NOMO-1 (cell line): ENCODE results near the gene ERFL.

ENCODE experiments used
- DNase-seq, 2 experiments: peaks; one replicate each; lab custom pipeline; 2025; ENCODE audit not compliant: unreplicated experiment in 2 of 2; lab: John Stamatoyannopoulos, UW

ERFL gene

DNA sequence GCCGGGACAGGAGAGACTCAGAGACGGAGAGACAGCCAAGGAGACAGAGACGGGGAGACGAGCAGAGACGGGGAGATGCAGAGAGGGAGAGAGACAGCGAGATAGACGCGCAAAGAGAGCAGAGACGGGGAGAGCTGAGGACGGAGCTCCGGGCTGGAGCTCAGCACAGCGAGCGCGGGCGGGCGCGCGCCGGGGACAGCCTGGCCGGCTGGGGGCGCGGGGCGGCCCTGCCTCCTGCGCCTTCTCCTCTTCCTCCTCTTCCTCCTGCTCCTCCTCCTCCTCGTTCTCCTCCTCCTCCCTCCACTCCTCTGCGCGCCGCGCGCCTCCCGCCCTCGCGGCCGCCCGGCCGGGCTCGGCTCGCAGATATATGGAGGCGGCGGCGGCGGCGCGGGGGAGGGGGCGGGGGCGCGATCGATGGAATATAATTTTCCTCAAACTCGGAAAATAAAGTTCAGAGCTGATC, at the start of gene ERFL:
Gene ERFL (minus strand): TSS at position 229 of the 463 bp plus-strand sequence. CDS start 15,530 bp downstream, outside the sequence.
- peak in 1 of 2 experiments; percentile 25 for DNase-seq

DNA sequence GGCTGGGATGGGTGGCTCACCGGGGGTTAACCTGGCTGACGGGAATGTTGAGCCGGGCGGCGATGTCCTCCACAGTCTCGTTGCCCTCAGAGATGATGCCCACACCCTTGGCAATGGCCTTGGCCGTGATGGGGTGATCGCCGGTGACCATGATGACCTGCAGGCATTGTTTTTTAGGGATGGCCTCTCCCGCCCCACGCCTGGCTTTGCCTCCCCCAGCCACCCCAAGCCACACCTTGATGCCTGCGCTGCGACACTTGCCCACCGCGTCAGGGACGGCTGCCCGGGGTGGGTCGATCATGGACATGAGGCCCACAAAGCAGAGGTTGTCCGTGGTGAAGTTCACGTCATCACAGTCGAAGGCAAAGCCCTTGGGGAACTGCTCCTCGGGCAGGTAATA, 49.7 kb upstream of the ERFL start:
- DNase-seq: no peak

DNA sequence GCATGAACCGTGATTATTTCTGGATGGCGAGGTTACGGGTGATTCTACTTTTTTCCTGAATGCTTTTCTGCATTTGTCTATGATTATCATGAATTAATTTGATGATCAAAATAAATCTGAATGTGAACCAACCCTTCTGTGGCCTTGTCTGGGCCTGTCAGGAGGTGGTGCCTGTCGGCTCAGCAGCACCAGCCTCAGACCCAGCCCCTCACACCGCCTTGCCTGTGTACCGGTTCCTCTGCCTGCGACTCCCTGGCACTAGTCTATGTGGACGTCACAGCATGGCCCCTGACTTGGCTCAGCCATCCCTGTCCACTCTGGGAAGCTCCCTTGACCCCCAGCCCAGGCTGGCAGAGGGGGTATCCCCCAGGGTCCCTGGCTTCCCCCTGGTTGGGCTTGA, 46.4 kb upstream of the ERFL start:
- no peak for DNase-seq

DNA sequence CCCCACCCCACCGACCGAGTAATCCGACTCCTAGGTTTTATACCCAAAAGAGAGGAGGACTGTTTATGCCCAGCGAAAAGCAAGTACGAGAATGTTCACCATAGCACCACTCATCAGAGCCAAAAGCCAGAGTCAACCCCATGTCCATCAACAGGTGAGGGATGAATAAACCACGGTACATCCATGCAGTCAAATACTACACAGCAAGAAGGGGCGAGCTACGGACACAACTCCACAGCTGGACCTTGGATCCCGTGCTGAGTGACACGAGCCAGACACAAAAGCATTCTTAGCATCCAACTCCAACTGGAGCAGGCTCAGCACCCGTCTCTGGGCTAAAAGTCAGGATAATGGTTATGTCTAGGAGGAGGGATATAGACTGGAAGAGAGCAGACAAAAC, 43.1 kb upstream of the ERFL start:
- DNase-seq: no peak

DNA sequence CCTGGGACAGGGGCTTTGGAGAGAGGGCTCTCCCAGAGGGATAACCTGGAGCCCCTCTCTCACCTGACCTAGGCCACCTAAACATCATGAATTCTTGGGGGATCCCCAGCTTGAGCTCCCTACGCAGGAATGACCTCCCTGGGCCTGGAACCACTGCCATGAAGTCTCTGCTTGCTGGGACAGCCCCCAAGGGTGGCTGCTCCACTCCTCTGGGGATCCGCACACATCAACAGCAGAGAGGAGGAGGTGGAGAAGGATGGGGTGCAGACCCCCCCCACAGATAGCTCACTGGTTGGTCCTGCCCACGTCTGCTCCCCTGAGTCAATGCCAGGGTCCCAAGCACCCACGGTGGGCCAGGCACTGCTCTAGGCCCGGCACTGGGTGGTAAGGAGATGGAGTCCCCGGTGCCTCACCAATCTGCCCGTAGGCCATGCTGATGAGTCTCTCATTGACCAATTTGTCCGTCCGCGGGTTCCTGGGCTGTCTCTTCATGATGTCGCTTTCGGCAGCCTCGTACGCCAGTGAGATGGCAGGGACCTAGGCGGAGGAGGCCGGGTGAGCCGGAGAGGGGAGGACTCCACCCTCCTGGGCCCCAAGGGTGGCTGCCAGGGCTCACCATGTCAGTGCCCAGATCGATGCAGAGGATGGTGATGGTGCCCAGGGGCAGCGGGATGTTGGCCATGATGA, 41.7 kb upstream of the ERFL start:
- DNase-seq: no peak

DNA sequence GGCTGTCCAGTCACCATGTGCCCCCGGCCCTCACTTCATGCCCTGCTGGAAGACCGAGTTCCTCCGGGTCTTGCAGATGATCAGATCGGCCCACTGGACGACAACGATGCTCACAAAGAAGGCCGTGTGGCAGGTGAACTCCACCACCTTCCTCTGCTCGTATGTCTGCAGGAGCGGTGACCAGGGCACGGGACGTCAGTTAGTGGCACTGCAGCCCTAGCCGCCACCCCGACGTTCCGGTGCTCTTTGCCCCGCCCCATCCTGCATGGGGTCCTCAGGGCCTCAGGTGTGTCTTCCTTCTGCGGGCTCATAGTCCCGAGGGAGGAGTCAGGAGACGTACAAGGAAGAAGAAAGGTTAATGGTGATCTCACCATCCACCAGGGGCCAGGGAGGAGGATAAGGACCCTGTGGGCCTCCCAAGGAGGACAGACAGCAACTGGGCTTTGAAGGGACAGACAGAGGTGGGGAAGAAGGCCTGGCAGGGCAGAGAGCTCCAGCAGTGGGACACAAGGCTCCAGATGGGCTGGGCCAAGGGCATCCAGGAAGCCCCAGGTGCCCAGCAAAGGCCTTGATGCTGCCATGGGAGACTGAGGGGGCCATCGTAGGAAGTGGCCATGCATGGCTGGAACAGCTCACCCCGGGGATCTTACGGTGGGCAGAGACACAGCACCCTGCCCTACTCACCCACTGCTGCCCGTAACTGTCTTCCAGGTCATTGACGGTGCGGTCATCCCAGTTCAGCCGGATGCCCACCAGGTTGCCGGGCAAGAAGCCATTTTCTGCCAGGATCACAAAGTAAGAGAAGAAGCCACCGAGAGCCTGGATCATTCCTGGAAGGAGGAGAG, 40.7 kb upstream of the ERFL start:
- no peak for DNase-seq

DNA sequence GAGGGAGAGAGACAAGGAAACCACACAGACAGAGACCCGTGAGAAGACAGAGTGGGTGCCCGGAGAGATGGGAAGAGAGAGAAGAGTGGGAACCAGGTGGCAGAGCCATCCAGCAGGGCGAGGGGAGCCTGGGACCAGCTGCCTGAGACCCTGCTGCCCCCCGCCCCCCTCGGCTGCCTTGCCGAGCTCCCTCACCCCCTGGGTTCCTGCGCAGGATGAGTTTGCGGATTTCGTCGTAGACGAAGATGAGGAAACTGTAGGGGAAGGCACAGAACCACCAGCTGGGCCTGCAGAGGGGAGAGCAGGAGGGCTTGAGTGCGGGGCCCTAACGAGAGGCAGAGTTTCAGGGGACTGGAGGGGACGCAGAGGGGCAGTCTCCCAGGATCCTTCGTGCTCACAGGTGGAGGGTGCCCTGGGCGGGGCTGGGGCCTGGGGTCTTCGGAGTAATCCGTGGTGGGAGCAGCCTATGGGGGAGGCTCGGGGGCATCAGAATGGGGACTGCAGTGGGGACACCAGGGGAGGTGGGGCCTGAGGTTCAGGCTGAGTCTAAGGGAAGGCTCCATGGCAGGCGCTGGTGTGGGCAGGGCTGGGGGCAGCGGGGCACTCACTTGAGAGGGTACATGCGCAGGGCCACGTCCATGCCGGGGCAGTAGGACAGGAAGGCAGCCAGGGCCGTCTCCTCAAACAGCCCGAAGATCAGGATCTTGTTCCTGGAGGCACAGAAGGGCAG, 39.0 kb upstream of the ERFL start:
- no peak for DNase-seq

DNA sequence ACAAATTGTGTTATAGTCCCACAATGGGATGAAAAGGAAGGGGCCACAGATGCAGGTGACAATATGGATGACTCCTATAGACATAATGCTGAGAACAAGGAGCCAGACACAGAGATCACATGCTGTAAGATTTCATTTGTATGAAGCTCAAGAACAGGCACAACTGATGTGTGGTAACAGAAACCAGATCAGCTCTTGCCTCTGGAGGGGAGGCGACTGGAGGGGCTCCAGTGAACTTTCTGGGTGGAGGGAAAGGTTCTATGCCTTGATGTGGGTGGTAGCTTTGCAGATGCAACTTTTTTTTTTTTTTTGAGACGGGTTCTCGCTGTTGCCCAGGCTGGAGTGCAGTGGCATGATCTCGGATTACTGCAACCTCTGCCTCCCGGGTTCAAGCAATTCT, 36.9 kb upstream of the ERFL start:
- no peak for DNase-seq

DNA sequence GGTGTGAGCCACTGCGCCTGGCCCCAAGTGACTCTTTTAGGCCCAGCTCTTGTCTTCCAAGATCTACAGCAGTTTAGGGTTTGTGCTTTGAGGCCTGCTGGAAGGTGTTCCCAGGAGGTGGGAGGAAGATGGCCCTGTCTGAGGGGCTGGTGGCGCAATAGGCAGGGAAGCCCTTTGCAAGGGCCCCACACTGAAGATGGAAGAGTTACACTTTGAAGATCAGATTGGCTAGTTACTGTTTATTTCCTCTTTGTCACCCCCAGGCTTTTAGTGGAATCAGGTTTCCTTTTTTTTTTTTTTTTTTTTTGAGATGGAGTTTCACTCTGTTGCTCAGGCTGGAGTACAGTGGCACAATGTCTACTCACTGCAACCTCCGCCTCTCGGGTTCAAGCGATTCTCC, 32.7 kb upstream of the ERFL start:
- peak; percentile 29 to 44 for DNase-seq

DNA sequence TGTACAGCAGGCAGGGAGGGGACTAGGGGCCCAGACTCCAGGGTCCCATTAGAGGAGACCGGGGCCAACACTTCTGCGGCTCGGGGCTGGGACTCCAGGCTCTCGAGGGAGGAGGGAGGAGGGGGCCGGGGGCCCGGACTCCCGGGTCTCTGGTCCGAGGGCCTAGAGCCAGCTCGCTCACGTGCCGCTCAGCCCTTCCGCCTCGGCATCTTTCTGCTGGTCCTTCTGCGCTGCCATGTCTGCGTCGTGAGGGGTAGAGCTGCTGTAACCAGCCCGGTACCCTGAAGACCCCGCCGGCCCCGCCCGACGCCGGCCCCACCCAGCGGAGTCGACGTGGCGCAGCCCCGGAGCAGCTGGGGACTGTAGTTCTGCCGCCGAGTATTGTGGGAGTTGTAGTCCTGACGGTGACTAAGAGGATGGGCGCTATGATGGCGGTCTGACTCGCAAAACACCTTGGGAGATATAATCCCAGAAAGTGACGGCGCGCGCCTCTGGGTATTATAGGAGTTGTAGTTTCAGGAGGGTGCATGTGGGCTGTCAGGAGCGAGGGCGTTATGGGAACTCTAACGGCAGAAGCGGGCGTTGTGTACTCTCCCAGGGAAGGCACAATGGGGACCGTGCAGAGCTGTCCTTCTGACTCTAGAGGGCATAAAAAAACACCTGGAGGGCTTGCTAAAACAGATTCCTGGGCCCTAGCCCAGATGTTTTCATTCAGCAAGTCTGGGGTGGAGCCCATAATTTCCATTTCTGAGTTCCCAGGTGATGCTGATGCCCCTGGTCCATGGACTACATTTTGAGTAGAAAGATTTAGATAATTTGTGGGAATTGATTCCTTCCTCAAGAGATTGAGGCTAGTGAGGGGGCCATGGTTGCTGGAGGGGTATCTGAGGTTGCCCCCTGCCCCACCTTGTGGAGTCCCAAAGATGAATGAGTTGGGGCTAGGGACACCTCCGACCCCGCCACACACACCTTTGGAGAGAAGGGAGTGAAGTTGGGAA, 31.1 kb upstream of the ERFL start, which contains the start of gene RABAC1:
Gene RABAC1 (minus strand): TSS at position 266 of the 998 bp plus-strand sequence. CDS start 29 bp downstream, at position 237.
- DNase-seq: peak; percentile 89 to 90

DNA sequence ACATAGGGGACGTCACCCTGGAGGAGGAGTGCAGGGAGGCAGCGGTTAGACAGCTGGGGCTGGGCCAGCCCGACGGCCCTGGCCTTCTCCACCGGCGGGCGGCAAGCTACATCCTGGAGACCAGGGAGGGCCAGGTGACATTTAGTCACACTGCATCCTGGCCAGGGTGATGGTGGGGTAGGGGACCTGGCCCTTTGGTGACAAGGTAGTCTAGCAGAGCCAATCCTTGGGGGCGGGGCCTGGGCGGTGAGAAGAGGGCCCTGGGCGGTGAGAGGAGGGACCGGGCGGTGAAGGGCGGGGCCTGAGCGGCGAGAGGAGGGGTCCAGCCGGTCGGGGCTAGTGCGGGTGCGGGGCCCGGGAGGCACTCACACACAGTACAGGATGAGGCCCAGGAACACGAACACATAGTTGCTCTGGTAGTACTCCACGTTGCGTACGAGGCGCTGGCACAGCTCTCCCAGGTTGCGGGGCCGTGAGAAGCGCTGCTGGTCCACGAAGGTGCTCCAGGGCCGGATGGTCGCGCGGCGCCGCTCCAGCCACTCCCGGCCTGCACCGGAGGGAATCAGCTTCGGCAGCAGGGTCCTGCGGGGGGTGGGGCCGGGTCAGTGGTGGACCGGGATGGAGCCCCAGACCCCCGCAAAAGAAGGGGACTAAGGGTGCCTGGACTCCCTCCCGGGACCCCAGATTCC, 30.3 kb upstream of the ERFL start:
- DNase-seq: peak; percentile 58 to 59

DNA sequence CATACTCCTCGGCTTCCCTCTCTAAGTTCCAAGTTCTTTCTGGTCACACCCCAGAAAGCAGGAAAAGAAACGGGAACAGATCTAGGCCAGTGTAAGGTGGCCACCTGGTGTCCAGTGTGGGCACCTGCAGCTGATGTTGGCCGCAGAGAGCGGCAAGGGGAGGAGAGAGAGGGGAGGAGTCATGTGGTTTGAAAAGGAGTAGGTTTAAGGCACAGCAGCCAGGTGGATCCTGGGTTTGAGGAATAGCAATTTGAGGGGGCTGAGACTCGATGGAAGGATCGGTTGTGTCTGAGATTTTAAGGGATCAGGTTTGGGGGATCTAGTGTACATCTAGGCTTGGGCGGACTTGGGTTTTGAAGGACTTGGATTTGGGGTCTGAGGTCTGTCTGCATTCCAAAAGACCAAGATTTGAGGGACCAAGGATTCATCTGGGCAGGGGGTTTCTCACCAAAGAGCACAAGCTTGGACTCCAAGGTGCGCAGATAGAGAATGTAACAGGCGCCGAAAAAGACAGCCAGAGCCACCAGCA, 29.7 kb upstream of the ERFL start:
- DNase-seq: peak; percentile 69 to 74

DNA sequence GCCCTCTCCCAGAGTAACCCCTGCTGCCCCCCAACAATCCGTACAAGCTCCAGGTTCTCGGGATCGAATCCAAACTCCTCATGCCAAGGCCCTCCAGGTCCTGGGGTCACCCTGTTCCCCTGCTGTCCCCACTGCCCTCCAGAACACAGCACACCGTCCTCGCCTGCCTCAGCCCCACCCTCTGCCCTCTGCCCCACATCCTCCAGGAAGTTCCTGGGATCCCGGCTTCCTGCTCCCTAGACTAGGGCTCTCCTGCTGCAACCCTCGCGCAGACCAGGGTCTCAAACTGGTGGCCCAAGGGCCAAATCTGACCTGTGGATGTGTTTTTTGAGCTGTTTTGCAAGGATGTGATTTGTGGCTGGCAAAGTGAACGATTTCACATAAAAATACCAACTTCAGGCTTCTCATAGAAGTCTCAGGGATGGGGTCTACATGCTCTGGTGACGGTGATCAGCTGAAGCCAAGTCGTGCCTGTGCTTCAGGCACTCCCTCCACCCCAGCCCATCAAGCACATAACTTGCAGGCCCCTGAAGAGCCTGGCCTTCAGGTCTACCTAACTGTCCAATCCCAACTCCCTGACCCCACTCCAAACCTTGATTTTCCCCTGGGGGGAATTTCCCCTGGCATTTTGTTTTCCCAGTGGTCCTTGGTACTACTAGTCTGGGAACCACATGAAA, 29.1 kb upstream of the ERFL start:
- DNase-seq: no peak

DNA sequence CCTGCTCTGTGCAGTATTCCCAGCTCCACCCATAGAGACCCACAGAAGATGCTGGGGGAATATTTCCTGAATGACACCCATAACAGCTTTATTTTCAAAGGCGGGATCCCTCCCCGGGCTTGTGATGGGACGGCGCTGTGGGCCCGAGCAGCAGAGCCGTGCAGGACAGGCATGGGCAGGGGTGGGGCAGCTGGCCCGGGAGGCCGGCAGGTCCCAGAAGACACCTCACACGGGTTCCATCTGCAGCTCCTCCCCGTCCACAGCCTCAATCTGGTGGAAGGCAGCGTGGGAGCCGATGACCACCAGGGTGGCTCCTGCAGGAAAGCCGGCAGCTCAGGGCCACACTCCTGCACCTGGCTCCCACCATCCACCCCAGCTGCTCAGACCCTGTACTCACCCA, 28.4 kb upstream of the ERFL start:
- no peak for DNase-seq

DNA sequence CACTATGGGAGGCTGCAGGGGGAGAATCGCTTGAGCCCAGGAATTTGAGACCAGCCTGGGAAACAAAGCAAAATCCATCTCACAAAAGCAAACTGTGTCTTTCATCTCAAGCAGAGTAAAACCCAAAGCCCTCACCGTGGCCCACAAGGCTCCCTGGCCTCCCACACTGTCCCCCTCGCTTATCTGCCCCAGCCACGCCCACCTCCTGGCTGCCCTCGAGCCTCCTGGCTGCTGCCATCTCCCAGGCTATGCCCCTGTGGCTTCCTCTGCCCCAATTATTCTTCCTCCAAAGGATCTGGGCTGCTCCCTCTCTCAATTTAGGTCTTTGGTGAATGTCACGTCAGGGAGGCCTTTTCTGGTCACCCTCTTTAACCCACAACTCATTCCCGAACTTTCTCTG, 27.3 kb upstream of the ERFL start:
- DNase-seq: no peak

DNA sequence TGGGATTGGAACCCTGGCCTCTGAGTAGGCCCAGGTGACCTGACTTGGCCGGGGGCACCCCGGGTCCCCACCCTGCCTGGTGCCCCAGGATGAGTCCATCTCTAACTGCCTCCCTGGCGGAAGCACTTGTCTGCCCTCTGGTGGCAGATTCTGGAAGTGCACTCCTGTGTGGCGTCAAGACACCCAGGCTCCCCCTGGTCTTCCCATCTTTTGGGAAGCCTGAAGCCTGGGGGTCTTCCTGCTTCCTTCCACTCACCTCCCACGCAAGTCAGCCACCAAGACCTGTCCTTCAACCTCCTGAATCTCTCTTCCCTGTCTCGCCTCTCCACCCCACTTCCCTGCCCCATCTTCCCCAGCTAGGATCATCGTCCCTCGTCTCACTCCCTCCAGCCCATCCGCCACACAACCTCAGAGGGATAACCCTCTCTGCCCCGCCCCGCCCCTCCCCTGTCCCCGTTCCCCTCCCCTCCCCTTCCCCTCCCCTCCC, 23.5 kb upstream of the ERFL start:
- peak; percentile 27 to 62 for DNase-seq

DNA sequence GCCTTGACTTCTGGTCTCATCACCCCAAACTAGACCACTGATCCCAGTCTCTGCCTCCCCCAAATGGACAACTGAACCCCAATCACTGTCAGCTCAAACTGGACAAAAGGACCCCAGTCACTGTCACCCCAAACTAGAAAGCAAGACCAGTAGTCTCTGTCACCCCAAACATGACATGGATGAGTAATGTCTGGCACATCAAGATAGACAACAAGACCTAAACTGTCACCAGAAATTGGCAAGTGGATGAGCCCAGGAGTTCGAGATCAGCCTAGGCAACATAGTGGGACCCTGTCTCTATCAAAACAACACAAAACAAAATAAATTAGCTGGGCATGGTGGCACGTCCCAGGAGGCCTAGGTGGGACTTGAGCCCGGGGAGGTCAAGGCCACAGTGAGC, 18.8 kb upstream of the ERFL start:
- DNase-seq: no peak

DNA sequence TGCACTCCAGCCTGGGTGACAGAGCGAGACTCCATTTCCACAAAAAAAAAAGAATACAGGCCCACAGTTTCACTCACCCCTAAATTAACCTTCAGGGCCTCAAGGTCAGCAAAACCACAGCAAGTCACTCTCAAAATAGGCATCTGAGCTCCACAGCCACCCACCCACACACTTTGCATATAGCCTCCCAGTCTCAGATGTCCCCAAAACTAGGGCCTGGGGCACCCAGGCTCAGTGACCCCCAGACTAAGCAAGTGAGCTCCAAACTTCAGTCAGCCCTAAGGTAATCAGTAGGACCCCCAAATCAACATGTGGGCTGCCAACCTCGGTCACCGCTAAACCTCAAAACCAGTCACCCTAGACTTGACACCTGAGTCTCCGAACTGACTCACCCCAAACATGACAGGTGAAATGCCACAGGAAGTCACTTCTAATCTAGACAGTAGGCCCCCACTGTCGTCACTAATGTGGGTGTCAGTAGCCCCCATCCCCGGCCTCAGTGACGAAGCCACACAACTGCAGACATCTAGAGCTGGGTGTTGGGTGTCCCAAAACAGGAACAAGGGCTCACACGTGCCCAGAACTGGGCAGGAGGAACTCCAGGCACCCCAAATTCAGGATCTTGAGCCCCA, 17.0 kb upstream of the ERFL start:
- DNase-seq: no peak
